ENCODE measurements around the gene TBX10. TPM values are rescaled to one million over a fixed set of nuclear protein-coding genes. Genes with fewer than 3 reads are reported as not detected.
A peak's percentile ranks its signal among the peaks of the same experiment; 100 is the strongest.

Gene TBX10
- total RNA-seq, 1 experiment from 2014 or later, result not detected

DNA sequence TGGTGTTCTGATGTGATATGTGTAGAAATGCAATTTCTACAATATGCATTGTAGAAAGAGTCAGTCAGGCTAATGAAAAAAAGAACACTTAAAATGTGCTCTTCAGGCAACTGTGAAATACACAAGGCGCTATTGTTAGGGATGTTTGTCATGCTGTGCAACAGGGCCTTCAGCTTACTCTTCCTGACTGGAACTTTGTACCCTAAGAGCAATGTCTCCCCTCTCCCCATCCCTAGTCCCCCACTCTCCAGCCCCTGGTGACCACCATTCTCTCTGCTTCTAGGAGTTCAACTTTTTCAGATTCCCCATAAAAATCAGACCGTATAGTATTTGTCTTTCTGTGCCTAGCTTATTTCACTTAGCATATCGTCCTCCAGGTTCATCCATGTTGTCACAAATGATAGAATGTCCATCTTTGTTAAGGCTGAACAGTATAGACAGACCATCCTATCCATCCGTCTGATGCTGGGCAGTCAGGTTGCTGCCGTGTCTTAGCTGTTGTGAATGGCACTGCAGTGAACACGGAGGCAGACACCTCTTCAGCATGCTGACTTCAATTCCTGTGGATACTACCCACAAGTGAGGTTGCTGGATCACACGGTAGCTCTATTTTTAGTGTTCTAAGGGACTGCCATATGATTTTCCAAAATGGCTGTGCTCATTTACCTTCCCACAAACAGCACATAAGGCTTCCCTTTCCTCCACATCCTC is 22.2 kb downstream of the TBX10 start:
- H3K4me3 Mint-ChIP-seq, result peak overlapping the region in 1 of 2 experiments; percentile 64; a peak in 4 of 5 replicates
- peak; percentile 29 for DNase-seq

More for the DNA sequence above, 22.2 kb downstream of the TBX10 start:
- Histone ChIP-seq H3K4me1 (ENCODE audit: insufficient read depth, low read length) (peaks cover 7% of the 10 kb centered on the region; the same call in 1 of the 2 replicates), H3K27me3 (ENCODE audit: insufficient read depth, low read length) (peaks cover 3% of the 10 kb centered on the region; the same call in 1 of the 2 replicates), H3K4me2 (ENCODE audit: insufficient read depth, insufficient read length, low read length) (peak overlapping the region; percentile 20), H3T11ph (ENCODE audit: low read length) (no peak overlapping the region), H3K4ac (ENCODE audit: low read depth, low read length) (no peak overlapping the region), H4K5ac (ENCODE audit: insufficient read length, low read depth, low read length) (no peak overlapping the region), H3K27ac (ENCODE audit: insufficient read length, low read depth, low read length) (no peak overlapping the region), H4K8ac (replicated peaks; ENCODE audit: insufficient read length, low read depth, low read length) (no peak overlapping the region), H2BK120ac (ENCODE audit: low read depth, low read length, poor library complexity, severe bottlenecking) (no peak overlapping the region), H3K9ac (ENCODE audit: extremely low read depth, insufficient read length, low read length) (no peak overlapping the region), H4K91ac (ENCODE audit: insufficient read length, low read depth, low read length) (no peak overlapping the region), H3K79me1 (ENCODE audit: insufficient read depth, low read depth, low read length, poor library complexity, severe bottlenecking) (no peaks in the 10 kb centered on the region), H2AFZ (ENCODE audit: low read length) (no peak overlapping the region), H4K20me1 (ENCODE audit: control insufficient read depth, insufficient read depth, insufficient read length) (no peaks in the 10 kb centered on the region), H2BK15ac (ENCODE audit: low read depth, low read length) (no peak overlapping the region), H3K14ac (ENCODE audit: insufficient read depth, low read length) (no peak overlapping the region), H3K9me3 (ENCODE audit: control insufficient read depth, low read depth, low read length) (no peaks in the 10 kb centered on the region), H3K18ac (ENCODE audit: insufficient read length, low read depth, low read length) (no peak overlapping the region), H3K23me2 (ENCODE audit: insufficient read length, low read depth, low read length, poor library complexity, severe bottlenecking) (peaks cover 2% of the 10 kb centered on the region), H3K56ac (ENCODE audit: insufficient read length, low read depth, low read length) (no peak overlapping the region), H3K79me2 (ENCODE audit: insufficient read depth, low read length) (no peaks in the 10 kb centered on the region), H2AK5ac (ENCODE audit: insufficient read length, low read length) (no peak overlapping the region), H2BK5ac (ENCODE audit: insufficient read length, low read length) (no peak overlapping the region), H2BK12ac (ENCODE audit: insufficient read length, low read depth, low read length) (no peak overlapping the region), H3K23ac (ENCODE audit: insufficient read length, low read depth, low read length) (no peak overlapping the region), H2BK20ac (ENCODE audit: low read depth, low read length, poor library complexity, severe bottlenecking) (no peak overlapping the region)
- Mint-ChIP-seq H3K36me3 (ENCODE audit: insufficient read depth in 1 of 3, low read depth in 3 of 3) (peaks cover 2 to 14% (median 8%) of the 10 kb centered on the region in 3 experiments), H3K4me1 (peaks cover 44 to 58% of the 10 kb centered on the region in 2 experiments), H3K27ac (no peak overlapping the region), H3K9me3 (peaks cover 0 to 6% of the 10 kb centered on the region in 2 experiments; a peak in 2 of 5 replicates), H3K27me3 (ENCODE audit: low read depth) (peaks cover 40% of the 10 kb centered on the region)
- TF ChIP-seq, protein P1, sequence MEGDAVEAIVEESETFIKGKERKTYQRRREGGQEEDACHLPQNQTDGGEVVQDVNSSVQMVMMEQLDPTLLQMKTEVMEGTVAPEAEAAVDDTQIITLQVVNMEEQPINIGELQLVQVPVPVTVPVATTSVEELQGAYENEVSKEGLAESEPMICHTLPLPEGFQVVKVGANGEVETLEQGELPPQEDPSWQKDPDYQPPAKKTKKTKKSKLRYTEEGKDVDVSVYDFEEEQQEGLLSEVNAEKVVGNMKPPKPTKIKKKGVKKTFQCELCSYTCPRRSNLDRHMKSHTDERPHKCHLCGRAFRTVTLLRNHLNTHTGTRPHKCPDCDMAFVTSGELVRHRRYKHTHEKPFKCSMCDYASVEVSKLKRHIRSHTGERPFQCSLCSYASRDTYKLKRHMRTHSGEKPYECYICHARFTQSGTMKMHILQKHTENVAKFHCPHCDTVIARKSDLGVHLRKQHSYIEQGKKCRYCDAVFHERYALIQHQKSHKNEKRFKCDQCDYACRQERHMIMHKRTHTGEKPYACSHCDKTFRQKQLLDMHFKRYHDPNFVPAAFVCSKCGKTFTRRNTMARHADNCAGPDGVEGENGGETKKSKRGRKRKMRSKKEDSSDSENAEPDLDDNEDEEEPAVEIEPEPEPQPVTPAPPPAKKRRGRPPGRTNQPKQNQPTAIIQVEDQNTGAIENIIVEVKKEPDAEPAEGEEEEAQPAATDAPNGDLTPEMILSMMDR (conservative IDR thresholded peaks at IDR 0.05), result no peak
- no CpG with 5 or more reads among the region's 7 CpGs for WGBS (ENCODE audit: extremely low coverage, insufficient read length, low lambda C conversion rate)

Data from H9 (cell line).